Measurements from ENCODE around the gene TRPM4. TPM values are rescaled to one million over a fixed set of nuclear protein-coding genes. Genes with fewer than 3 reads are reported as not detected.
"Not testable (repeated sequence)": the region's sequence is repeated elsewhere in the genome, so short reads cannot be mapped to it uniquely, and the experiment has no call there.

TRPM4 gene
- total RNA-seq, 1 donor from 2014 or later: 18.6 TPM

GRCh38 chr19:49186108-49186507 is 28.5 kb downstream of the TRPM4 start:
- no peak for DNase-seq (ENCODE audit: low read depth)

- DNase-seq (ENCODE audit: low read depth): no peak
Observed at GRCh38 chr19:49188626-49189200, 31.1 kb downstream of the TRPM4 start.

GRCh38 chr19:49189259-49189658 is 31.7 kb downstream of the TRPM4 start:
- DNase-seq (ENCODE audit: low read depth): no peak

- no peak for DNase-seq (ENCODE audit: low read depth)
Observed at GRCh38 chr19:49190781-49191180, 33.2 kb downstream of the TRPM4 start.

- DNase-seq (ENCODE audit: low read depth): no peak
Observed at GRCh38 chr19:49193822-49194394, 36.3 kb downstream of the TRPM4 start.

- DNase-seq (ENCODE audit: low read depth): no peak
Observed at GRCh38 chr19:49194408-49194807, 36.8 kb downstream of the TRPM4 start.

GRCh38 chr19:49196527-49197240 is 39.1 kb downstream of the TRPM4 start:
- DNase-seq (ENCODE audit: low read depth): no peak

GRCh38 chr19:49200238-49200862 is 42.8 kb downstream of the TRPM4 start:
- no peak for DNase-seq (ENCODE audit: low read depth)

GRCh38 chr19:49201042-49201441 is 43.5 kb downstream of the TRPM4 start:
- no peak for DNase-seq (ENCODE audit: low read depth)

- no peak for DNase-seq (ENCODE audit: low read depth)
Observed at GRCh38 chr19:49205114-49205513, 47.5 kb downstream of the TRPM4 start.

GRCh38 chr19:49209502-49209901 is 51.9 kb downstream of the TRPM4 start:
- not testable (repeated sequence) for DNase-seq (ENCODE audit: low read depth)

- no peak for DNase-seq (ENCODE audit: low read depth)
Observed at GRCh38 chr19:49210108-49210900, 52.7 kb downstream of the TRPM4 start.

- DNase-seq (ENCODE audit: low read depth): no peak
Observed at GRCh38 chr19:49210901-49211451, 53.4 kb downstream of the TRPM4 start.

- peak; percentile 51 for DNase-seq (ENCODE audit: low read depth)
Observed at GRCh38 chr19:49212016-49212701, 54.6 kb downstream of the TRPM4 start.

GRCh38 chr19:49213791-49214190 is 56.2 kb downstream of the TRPM4 start:
- no peak for DNase-seq (ENCODE audit: low read depth)

GRCh38 chr19:49214701-49215100 is 57.1 kb downstream of the TRPM4 start:
- no peak for DNase-seq (ENCODE audit: low read depth)

- DNase-seq (ENCODE audit: low read depth): peak; percentile 56
Observed at GRCh38 chr19:49216071-49216470, 58.5 kb downstream of the TRPM4 start.

- DNase-seq (ENCODE audit: low read depth): peak; percentile 88
Observed at GRCh38 chr19:49217382-49217781, 59.8 kb downstream of the TRPM4 start.

- DNase-seq (ENCODE audit: low read depth): no peak
Observed at GRCh38 chr19:49222011-49222410, 64.4 kb downstream of the TRPM4 start.

- DNase-seq (ENCODE audit: low read depth): no peak
Observed at GRCh38 chr19:49222528-49222927, 64.9 kb downstream of the TRPM4 start.

GRCh38 chr19:49223472-49223871 is 65.9 kb downstream of the TRPM4 start:
- DNase-seq (ENCODE audit: low read depth): no peak

All from myocyte (in vitro differentiated cells).